MM.1S (cell line): Measurements from ENCODE around the gene UBA7.

Source experiments
- EZH2 ChIP-seq: fragments of 300-600 bp; sonication (generic); optimal IDR thresholded peaks from 2 replicates; pipeline ENCODE3; 2017; ENCODE audit warnings: low read depth, mild to moderate bottlenecking, antibody characterized with exemption, low read length, mixed read lengths
- EZH2phosphoT487 ChIP-seq: fragments of 300-600 bp; sonication (generic); IDR thresholded peaks from 2 replicates; pipeline ENCODE4 v1.6.1; 2018; ENCODE audit warnings: antibody characterized with exemption, low read length
- TF ChIP-seq, protein P1 (sequence below): fragments of 300-600 bp; sonication (generic); IDR thresholded peaks from 2 replicates; pipeline ENCODE4 v1.5.1; 2016; ENCODE audit warnings: antibody characterized with exemption, low read length, mixed read lengths

DNA sequence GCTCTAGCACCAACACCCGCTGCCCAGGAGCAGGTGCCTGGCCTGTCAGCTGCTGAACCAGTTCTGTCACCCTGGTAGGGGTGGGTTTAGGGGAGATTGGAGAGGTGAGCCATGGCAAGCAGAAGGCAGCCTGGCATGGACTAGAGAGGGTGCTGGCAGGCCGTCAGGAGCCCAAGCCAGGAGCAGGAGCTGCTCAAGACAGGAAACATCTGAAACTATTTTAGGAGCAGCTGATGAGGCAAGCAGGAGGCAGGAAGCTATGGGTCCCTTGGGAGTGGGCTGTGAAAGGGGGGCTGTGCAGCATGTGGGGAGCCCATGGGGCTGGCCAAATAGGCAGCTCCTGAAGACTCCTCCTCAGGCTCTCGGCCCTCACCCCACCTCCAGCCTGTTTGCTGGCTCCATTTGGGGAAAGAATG lies 8.4 kb downstream of the UBA7 start:
- TF ChIP-seq, protein P1, sequence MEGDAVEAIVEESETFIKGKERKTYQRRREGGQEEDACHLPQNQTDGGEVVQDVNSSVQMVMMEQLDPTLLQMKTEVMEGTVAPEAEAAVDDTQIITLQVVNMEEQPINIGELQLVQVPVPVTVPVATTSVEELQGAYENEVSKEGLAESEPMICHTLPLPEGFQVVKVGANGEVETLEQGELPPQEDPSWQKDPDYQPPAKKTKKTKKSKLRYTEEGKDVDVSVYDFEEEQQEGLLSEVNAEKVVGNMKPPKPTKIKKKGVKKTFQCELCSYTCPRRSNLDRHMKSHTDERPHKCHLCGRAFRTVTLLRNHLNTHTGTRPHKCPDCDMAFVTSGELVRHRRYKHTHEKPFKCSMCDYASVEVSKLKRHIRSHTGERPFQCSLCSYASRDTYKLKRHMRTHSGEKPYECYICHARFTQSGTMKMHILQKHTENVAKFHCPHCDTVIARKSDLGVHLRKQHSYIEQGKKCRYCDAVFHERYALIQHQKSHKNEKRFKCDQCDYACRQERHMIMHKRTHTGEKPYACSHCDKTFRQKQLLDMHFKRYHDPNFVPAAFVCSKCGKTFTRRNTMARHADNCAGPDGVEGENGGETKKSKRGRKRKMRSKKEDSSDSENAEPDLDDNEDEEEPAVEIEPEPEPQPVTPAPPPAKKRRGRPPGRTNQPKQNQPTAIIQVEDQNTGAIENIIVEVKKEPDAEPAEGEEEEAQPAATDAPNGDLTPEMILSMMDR = no peak
- no peak for TF ChIP-seq EZH2
- TF ChIP-seq EZH2phosphoT487 = no peak
